Hepatic stellate cell (primary cell): ENCODE results near the gene OR52H1.

ENCODE experiments used
- DNase-seq: peaks from one replicate; pipeline ENCODE4 v3.0.0; 2011; ENCODE audit warnings: low spot score

The OR52H1 gene

DNA sequence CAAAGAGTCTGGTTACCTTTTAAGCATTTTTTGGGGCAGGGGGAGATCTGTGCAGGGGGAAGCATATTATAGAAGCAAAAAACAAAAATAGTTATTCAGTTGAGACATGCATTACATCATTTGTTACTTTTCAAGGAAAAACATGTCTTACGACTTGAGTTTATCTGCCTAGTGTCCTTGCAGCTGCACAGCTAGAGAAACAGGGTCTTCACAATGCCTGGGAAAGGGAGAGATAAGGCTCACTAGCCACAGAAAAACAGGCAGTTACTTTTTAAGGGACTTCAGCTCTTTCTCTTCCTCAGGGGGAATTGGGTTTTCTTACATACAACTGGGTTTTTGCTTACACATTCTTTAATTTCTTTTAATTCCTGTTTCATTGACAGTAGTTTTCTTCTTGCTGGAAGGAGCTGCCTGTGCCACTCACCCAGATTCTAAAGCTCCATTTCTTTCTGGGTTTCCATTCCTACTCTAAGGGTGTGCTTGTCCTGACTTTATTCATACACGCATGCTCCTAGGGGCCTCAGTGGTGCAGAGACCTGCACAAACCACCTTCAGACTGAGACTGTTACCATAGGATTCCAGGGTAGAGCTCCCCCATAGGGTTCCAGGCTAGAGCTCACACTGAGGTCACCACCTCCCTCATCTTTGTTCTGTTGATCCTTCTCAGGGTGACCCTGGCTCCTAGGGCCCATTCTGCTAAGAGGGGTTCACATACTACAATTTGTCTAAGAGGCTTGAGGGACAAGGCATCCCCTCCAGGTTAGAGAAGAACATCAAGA is 17.1 kb downstream of the OR52H1 start:
- no peak for DNase-seq

DNA sequence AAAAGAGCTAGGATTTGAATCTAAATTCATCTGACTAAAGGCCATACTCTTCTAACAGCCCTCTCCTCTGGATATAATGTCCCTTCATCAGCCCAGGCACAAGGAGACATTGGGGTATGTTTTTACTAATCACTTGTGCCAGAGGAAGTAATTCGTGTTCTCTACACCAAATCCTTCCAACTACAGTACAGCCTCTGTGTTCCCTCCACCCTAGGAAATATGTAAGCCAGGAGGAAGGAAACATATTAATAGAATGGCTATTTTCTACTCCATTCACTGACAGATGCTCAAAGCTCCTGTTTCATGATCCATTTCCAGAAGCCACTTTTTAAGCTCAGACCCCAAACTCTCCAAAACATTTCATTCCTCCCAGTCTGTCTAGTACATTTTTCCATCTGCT is 19.8 kb downstream of the OR52H1 start:
- DNase-seq: no peak

DNA sequence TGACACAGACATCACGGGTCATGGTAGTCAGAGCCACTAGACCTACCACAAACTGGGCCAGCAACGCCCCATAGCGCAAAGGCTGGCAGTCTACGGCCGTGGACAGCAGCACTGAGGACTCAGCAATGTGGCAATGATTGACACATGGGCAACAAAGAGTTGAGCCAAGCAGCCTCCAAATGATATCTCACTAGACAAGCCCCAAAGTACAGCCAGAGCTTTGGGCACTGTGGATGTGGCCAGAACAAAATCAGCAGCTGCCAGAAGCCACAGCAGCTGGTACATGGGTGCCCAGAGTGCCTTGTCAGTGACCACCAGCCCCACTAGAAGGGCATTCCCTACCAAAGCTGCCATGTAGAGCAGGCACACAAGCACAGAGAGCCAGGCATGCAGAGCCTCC is 20.6 kb downstream of the OR52H1 start:
- DNase-seq: no peak

DNA sequence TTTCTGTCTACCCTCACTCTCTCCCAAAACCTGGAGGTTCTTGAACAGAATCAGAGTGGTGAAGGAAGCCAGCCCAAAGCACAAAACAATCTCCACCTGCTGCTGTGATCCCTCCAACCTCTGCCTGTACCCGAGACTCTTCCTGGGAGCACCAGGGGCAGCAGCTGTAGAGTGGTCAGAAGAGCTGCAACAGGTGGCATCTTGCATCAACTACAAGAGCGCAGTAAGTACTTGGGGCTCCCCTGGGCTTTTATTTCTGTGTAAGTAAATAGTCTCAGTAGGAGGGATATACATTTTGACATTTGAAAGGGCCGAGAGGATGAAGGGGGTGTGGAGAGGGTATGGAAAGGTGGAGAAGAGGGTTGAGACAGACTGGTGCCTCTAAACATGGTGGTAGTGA is 23.6 kb downstream of the OR52H1 start:
- no peak for DNase-seq

DNA sequence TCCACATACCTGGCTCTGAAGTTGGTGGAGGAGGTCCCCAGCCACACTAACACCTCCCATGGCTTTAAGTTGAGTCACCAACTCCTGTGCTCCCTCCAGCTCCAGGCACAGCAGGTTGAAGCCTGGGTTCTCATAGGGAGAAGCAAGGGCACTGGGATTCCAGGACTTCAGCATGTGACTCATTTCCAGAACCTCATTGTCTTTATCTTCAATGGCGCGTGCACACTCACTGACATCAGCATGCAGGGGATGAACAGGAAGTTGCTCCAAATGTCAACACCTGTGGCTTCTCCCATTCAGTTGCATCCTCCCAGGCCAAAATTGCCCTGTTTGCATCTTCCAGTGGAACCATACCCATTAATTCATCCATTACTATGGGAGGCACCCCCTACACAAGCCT is 26.0 kb downstream of the OR52H1 start:
- DNase-seq: no peak

DNA sequence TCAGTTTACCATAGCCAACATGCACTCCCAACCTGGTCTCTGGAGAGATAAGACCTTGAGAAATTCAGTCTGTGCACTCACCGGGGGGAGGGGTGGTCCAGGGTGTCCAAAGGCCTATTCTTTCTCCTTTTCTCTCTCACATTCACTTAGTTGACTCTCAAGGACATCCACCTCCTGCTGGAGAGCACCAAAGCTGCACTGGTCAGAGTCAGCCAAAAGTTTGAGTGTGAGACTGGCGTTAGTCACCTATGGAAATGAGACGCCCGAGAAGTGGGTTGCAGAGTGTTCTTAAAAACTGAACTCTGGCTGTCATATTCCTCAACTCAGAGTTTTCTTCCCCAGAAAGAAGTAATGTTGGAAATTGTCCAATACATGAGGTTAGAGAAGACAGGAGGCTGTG is 26.8 kb downstream of the OR52H1 start:
- no peak for DNase-seq

DNA sequence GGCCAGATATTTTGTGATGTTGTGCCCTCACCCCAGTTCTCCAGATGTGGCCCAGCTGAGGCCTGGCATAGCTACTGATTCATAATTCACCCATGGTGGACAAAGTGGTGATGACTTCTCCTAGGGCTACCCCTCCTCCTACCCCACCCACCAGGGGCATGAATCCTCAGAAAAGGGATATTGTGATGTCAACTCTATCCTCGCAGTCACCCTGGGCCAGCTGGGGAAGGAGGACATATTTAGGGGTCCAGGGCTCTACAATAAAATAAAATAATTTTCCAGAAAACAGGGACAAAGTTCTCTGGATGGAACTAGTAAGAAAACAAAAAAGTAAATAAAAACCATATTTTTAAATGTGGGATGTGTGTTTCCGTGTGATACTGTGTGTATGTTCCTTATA is 31.7 kb downstream of the OR52H1 start, which contains the start of gene UBQLNL:
UBQLNL (minus strand) TSS at position 101 of the 400 bp plus-strand sequence. CDS start 258 bp downstream, outside the sequence.
- no peak for DNase-seq

DNA sequence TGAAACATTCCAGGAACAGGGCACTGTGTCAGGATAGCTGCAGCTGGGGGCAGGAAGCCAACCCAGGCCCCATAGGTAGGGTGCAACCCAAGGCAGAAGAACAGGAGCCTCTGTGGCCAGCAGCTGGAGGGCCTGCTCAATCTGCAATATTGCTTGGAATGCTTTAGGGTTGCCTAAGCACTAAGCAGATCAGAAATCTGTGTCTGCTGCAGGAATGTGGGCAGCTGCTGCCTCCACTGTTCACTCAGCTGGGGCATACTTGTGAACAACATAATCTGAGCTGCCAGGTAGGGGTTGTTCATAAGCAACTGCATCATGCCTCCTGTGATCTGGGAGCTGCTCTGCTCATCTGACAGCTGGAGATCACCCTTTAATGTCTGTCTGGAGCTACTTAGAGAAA is 33.5 kb downstream of the OR52H1 start:
- DNase-seq: no peak

DNA sequence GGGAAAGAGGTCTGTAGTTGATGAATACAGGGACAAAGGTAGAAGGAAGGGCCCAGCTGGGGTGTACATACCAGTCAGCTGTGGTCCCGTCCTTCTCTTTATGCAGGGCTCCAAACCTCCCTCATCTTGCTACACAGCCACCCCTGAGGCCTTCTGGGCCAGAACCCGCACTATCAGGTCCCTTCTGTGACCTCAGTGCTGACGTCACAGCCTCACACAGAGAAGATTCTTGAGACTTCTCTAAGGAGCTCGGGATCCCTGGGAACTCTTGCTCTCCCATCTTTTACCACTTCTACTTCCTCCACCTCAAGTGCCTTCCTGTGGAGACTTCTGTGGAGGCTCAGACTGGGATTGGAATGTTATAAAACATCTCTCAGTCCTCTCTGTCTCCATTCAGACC is 38.5 kb downstream of the OR52H1 start, which contains the start of gene UBQLN3:
UBQLN3 (minus strand) TSS at position 155 of the 400 bp plus-strand sequence. CDS start 399 bp downstream, outside the sequence.
- no peak for DNase-seq

DNA sequence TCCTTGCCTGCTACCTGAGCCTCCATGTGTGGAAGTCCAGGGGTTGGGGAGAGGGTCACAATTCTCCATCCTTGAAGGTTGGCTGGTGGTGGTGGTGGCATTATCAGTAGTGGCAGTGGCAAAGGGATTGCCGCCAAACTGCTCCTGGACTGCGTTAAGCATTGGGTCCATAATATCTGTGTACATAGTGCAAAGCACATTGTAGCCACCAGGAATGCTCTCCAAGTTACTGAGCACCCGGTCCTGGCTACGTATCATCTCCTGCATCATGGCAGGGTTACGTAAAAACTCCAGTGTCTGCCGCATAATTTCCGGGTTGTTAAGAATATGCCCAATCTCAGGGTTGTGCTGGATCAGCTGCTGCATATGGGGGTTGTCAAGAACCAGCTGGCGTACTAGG is 39.7 kb downstream of the OR52H1 start:
- DNase-seq: no peak

DNA sequence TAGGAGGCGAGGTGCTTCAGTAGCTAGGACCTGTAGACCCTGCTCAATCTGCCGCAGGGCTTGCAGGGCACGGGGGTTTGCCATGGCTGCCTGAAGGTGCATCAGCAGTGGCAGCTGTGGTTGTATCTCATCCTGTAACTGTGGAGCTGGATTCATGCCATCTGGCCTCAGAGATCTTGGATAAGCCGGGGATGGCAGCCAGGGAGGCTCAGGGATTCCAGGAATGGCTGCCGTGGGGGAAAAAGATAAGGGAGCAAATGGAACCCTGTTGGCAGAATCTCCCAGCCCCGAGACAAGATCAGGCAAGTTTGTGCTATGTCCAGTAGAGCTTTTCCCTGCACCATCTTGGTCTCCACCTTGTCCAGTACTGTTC is 40.4 kb downstream of the OR52H1 start:
- DNase-seq: no peak

DNA sequence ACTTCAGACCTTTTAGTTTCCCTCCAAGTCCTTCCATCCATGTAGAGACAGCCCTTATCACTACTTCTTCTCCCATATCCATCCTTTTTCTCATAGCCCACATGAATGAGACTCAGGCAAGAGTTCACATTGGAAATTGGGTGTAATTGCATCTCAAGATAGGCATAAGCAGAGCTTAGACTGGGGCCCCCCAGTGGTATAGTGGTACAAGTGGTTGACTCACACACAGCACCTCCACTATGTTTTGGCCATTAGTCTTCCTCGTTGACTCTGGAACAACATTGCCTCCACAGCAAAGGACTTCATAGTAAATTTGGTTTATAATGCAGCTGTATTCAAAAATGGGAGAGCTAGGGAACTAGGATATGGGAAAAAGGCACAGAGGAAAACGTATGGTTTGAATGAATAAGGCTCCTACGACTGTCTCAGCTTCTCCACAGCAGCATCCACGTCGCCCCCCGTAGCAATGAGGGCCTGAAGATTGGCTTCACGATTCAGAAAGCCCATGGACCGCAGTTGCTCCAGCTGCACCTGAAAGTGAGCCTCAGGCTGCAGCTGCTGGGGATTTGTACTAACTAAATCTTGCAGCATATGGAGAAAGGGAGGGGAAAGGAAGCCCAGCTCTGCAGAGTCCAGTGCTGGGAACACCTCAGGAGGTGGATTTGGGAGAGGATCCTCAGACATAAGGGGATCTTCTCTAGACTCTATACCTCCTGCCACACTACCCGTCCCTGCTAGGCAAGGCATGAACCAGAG is 41.0 kb downstream of the OR52H1 start:
- no peak for DNase-seq

DNA sequence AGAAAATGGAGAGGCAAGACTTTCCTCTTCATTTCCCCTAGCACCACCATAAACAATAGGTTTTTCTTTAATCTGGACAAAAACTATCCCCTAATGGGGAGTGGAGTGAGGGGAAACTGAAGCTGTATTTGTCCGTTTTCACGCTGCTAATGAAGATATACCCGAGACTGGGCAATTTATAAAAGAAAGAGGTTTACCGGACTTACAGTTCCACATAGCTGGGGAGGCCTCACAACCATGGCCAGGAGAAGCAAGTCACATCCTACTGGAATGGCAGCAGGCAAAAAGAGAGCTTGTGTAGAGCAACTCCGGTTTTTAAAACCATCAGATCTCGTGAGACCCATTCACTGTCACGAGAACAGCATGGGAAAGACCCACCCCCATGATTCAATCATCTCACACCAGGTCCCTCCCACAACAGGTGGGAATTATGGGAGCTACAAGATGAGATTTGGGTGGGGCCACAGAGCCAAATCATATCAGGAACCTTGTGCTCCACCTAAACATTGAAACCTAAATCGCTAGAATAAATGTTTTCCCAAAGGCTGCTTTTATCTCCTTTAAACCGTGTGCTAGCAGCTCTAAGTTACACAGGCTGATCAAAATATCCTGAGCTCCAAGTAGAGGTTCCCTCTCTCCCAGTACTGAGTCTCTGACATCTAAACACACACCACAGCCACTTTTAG is 42.8 kb downstream of the OR52H1 start:
- no peak for DNase-seq

DNA sequence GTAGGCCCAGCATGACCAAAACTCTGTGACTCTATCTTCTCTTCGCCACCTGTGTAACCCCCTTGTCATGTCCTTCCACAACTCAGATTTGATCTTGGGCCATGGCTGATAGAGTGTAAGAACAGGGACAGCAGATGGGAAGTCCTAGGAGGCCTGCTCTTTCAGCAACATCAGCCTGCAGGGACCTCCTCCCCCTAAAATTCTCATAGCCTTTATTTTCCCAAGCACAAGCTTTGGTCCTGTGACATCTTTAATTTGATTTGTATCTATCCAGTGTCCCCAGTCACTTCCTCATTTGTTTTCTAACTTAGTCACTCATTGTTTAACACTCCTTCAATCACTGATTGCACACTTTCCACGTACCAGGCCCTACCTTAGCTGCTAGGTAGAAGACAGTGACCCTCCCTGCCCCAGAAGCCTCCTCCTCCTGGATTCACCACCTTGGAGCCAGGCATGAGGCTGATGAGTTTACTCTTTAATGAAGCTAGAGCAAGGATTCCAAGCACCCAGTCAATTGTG is 43.9 kb downstream of the OR52H1 start:
- DNase-seq: no peak

DNA sequence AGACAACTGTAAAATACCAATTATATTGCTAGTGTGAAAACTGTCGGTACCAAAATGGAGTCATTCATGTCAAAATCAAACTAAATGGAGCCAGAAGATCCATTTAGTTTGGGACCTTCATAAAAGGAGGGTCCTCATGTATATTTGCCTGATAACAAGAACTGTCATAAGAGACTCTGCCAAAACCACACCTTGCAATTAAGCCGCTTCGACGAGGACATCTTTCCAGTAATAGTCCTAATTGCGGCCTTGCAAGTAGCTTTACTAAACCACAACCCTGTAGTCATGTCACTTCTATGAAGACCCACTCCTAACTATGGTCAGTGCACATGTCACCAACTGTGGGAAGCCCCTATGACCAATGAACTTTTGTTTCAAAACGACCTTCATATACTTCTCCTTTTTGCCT is 47.9 kb downstream of the OR52H1 start:
- no peak for DNase-seq

DNA sequence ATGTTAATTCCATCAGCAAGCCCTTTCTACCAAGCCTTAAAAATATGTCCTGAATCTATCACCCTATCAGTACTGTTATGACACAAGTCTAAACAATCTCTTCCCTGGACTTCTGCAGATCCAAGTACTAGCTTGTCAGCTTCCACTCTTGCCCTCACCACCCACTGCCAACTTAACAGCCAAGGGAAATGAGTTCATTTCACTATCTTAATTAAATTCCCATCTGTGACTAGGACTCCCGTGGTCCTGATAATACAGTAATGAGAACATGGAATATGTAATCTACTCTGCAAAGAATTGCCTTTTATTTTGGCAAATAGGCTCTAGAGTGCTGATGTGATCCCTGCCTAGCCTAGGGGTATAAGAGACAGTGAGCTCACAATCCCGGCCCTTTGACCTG is 48.7 kb downstream of the OR52H1 start:
- DNase-seq: no peak
